PC-3 (cell line): ENCODE data around the gene TEX19.
"Not testable (repeated sequence)": the region's sequence is repeated elsewhere in the genome, so short reads cannot be mapped to it uniquely, and the experiment has no call there.

Source experiments
- CTCF ChIP-seq: fragments of 300-600 bp; sonication (generic); conservative IDR thresholded peaks from 2 replicates; pipeline ENCODE4 v1.5.1; 2017; ENCODE audit warnings: antibody characterized with exemption, low read depth, mild to moderate bottlenecking, low read length
- EZH2 ChIP-seq: fragments of 300-600 bp; sonication (generic); IDR thresholded peaks from one replicate; pipeline ENCODE4 v1.6.1; 2017; ENCODE audit warnings: antibody characterized with exemption, mild to moderate bottlenecking, low read length; ENCODE audit not compliant: unreplicated experiment
- EZH2phosphoT487 ChIP-seq: fragments of 300-600 bp; sonication (generic); IDR thresholded peaks from 2 replicates; pipeline ENCODE4 v1.6.1; 2018; ENCODE audit warnings: mild to moderate bottlenecking, antibody characterized with exemption, low read length, borderline replicate concordance

GRCh38 chr17:82382220-82382932 lies 23.3 kb downstream of the TEX19 start:
- TF ChIP-seq CTCF, EZH2phosphoT487, EZH2: not testable (repeated sequence)
